Naive B cell (primary cell): ENCODE measurements around the gene CCDC14. TPM values are rescaled to one million over a fixed set of nuclear protein-coding genes. Genes with fewer than 3 reads are reported as not detected.
"Not testable (repeated sequence)": the region's sequence is repeated elsewhere in the genome, so short reads cannot be mapped to it uniquely, and the experiment has no call there.

Experiments
- ATAC-seq, 2 donors: fragments of 150-1000 bp; cut with Tn5 transposase; 2 replicates each; pipeline ENCODE4 v1.10.0; 2021; ENCODE audit warnings: low read depth in 2 of 2, mild to moderate bottlenecking in 2 of 2, moderate library complexity in 2 of 2
- DNase-seq: peaks from one replicate; pipeline ENCODE4 v3.0.0; 2022
- H3K27ac Mint-ChIP-seq, 6 donors: one replicate each; pipeline ENCODE4 v1.8.0; 2020 to 2022; ENCODE audit warnings: mild to moderate bottlenecking in 6 of 6, mixed read lengths in 6 of 6, moderate library complexity in 5 of 6, inconsistent platforms in 2 of 6
- H3K27me3 Mint-ChIP-seq, 3 donors: one replicate each; pipeline ENCODE4 v1.8.0; 2021 to 2022; ENCODE audit warnings: mixed read lengths in 3 of 3, mild to moderate bottlenecking in 1 of 3
- H3K36me3 Mint-ChIP-seq, 2 donors: one replicate each; pipeline ENCODE4 v1.8.0; 2020 to 2022; ENCODE audit warnings: mixed read lengths in 2 of 2, inconsistent platforms in 1 of 2, mild to moderate bottlenecking in 1 of 2
- H3K4me1 Mint-ChIP-seq, 3 donors: one replicate each; pipeline ENCODE4 v1.8.0; 2020 to 2022; ENCODE audit warnings: mixed read lengths in 3 of 3, inconsistent platforms in 1 of 3, mild to moderate bottlenecking in 1 of 3, moderate library complexity in 1 of 3
- H3K4me3 Mint-ChIP-seq, 8 donors: one replicate each; pipeline ENCODE4 v1.8.0; 2020 to 2022; ENCODE audit warnings: mild to moderate bottlenecking in 8 of 8, mixed read lengths in 8 of 8, moderate library complexity in 8 of 8, inconsistent platforms in 2 of 8
- H3K9me3 Mint-ChIP-seq, 7 donors: one replicate each; pipeline ENCODE4 v1.8.0; 2020 to 2022; ENCODE audit warnings: mixed read lengths in 7 of 7, mild to moderate bottlenecking in 5 of 7, inconsistent platforms in 2 of 7, moderate library complexity in 1 of 7
- polyA plus RNA-seq, 6 donors: library from polyadenylated mRNA; unstranded; fragments of 300-500 nt; fragmentation: Illumina TruSeq; gene quantifications; one replicate each; pipeline ENCODE4 v1.2.3, GENCODE V29; 2021; ENCODE audit warnings: low read depth in 6 of 6

CCDC14 gene
- polyA plus RNA-seq, 6 donors from 2014 or later: 4.0 to 25.8 (median 8.0) TPM

DNA sequence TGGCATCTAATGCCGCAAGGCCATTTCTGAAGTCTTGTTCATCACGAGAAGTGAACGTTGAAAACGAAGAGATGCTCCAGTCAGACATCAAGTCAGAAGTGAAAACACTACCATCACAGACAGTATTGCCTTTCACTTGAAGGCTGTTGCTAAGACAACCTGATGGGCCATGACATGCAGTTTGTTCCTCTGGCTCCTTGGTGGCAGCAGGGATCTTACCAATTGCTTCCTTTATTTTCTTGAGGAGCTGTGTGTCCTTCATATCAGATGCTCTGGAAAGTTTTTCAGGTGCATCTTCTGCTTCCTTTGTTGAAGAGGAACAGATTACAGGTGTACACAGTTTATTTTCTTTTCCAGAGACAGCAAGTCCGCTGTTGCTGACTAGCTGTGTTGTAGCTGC, 46.2 kb downstream of the CCDC14 start:
- no peak for DNase-seq
- Mint-ChIP-seq H3K4me1 (no peaks in the 10 kb centered on the region), H3K4me3 (no peak overlapping the region), H3K9me3 (peaks cover 0 to 4% (median 2%) of the 10 kb centered on the region in 7 donors), H3K27me3 (no peaks in the 10 kb centered on the region), H3K27ac (no peak overlapping the region), H3K36me3 (peaks cover 5% of the 10 kb centered on the region in 2 donors)
- ATAC-seq: no peak

GRCh38 chr3:123909785-123910184, 51.2 kb downstream of the CCDC14 start:
- peaks cover 0 to 5% of the 10 kb centered on the region in 2 donors for H3K36me3 Mint-ChIP-seq
- DNase-seq (no peak), ATAC-seq (no peak)
- H3K27me3 Mint-ChIP-seq: no peaks in the 10 kb centered on the region
- no peak overlapping the region for H3K4me3 Mint-ChIP-seq
- H3K9me3 Mint-ChIP-seq: peaks cover 0 to 2% (median 0%) of the 10 kb centered on the region in 7 donors
- H3K4me1 Mint-ChIP-seq: no peaks in the 10 kb centered on the region
- H3K27ac Mint-ChIP-seq: no peak overlapping the region

- DNase-seq (no peak), ATAC-seq (no peak)
- H3K36me3 Mint-ChIP-seq: no peaks in the 10 kb centered on the region
- H3K27me3 Mint-ChIP-seq: no peaks in the 10 kb centered on the region
- H3K4me3 Mint-ChIP-seq: no peak overlapping the region
- H3K9me3 Mint-ChIP-seq: peaks cover 0 to 2% (median 0%) of the 10 kb centered on the region in 7 donors
- no peaks in the 10 kb centered on the region for H3K4me1 Mint-ChIP-seq
- no peak overlapping the region for H3K27ac Mint-ChIP-seq
These were observed 53.3 kb downstream of the CCDC14 start for GRCh38 chr3:123907720-123908119.

DNA sequence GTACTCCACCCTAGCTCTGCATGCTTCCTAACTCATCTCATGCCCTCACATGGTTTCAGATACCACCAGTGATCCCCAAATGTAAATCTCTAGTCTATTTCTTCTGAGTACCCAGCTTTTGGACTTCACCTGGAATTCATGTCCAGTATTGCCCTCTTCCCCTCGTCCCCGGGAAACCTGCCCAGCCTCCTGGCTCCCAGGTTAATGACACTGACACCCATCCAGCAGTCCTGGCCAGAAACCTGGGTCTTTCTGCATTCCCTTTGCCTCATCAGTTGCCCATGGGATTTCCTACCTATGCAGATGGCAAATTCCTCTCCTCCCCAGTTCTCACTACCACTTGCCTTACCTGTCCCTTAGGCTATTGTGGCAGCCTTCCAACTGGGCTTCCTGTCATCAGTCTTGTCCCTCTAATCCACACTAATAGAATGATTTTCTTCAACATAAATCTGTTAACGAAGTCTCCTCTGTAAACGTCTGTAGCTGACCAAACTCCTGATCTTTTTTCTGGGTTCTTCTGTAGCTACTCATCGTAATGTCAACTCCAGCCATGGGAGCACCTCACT, 61.6 kb downstream of the CCDC14 start:
- peaks cover 0 to 7% (median 0%) of the 10 kb centered on the region in 3 donors for H3K4me1 Mint-ChIP-seq
- H3K36me3 Mint-ChIP-seq: no peaks in the 10 kb centered on the region
- no peak for ATAC-seq
- H3K9me3 Mint-ChIP-seq: peaks cover 0 to 4% (median 0%) of the 10 kb centered on the region in 7 donors
- no peak overlapping the region for H3K4me3 Mint-ChIP-seq
- H3K27ac Mint-ChIP-seq: peak overlapping the region in 1 of 6 donors; percentile 12
- DNase-seq: no peak
- peaks cover 0 to 6% (median 0%) of the 10 kb centered on the region in 3 donors for H3K27me3 Mint-ChIP-seq

- Mint-ChIP-seq H3K9me3 (peaks cover 11 to 54% (median 21%) of the 10 kb centered on the region in 7 donors), H3K27me3 (peaks cover 0 to 6% (median 4%) of the 10 kb centered on the region in 3 donors)
- DNase-seq: no peak
These were observed 68.0 kb downstream of the CCDC14 start for GRCh38 chr3:123893012-123893411.

GRCh38 chr3:123892195-123892594, 68.8 kb downstream of the CCDC14 start:
- H3K4me3 Mint-ChIP-seq: no peak overlapping the region
- H3K4me1 Mint-ChIP-seq: peaks cover 0 to 7% (median 0%) of the 10 kb centered on the region in 3 donors
- H3K9me3 Mint-ChIP-seq: peaks cover 11 to 54% (median 21%) of the 10 kb centered on the region in 7 donors
- H3K27ac Mint-ChIP-seq: no peak overlapping the region
- DNase-seq (no peak), ATAC-seq (no peak)
- peaks cover 10 to 19% of the 10 kb centered on the region in 2 donors for H3K36me3 Mint-ChIP-seq
- H3K27me3 Mint-ChIP-seq: peaks cover 0 to 6% (median 4%) of the 10 kb centered on the region in 3 donors

More at GRCh38 chr3:123893012-123893411, 68.0 kb downstream of the CCDC14 start:
- Mint-ChIP-seq H3K36me3 (peaks cover 10 to 19% of the 10 kb centered on the region in 2 donors), H3K4me1 (peaks cover 0 to 7% (median 0%) of the 10 kb centered on the region in 3 donors), H3K27ac (no peak overlapping the region), H3K4me3 (no peak overlapping the region)
- no peak for ATAC-seq

DNA sequence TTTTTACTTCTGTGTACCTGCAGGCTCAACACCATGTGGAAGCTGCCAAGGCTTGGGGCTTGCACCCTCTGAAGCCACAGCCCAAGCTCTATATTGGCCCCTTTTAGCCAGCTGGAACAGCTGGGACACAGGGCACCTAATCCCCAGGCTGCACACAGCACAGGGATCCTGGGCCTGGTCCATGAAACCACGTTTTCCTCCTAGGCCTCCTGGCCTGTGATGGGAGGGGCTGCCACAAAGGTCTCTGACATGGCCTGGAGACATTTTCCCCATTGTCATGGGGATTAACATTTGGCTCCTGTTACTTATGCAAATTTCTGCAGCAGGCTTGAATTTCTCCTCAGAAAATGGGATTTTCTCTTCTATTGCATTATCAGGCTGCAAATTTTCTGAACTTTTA, 70.0 kb downstream of the CCDC14 start:
- peaks cover 10 to 19% of the 10 kb centered on the region in 2 donors for H3K36me3 Mint-ChIP-seq
- peaks cover 11 to 54% (median 21%) of the 10 kb centered on the region in 7 donors for H3K9me3 Mint-ChIP-seq
- not testable (repeated sequence) for ATAC-seq

DNA sequence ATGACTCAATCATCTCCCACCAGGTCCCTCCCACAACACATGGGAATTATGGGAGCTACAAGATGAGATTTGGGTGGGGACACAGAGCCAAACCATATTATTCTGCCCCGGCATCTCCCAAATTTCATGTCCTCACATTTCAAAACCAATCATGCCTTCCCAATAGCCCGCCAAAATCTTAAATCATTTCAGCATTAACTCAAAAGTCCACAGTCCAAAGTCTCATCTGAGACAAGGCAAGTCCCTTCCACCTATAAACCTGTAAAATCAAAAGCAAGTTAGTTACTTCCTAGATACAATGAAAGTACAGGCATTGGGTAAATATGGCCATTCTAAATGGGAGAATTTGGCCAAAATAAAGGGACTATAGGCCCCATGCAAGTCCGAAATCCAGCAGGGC, 70.9 kb downstream of the CCDC14 start:
- Mint-ChIP-seq H3K9me3 (peaks cover 11 to 54% (median 21%) of the 10 kb centered on the region in 7 donors), H3K36me3 (peaks cover 10 to 19% of the 10 kb centered on the region in 2 donors), H3K27me3 (peaks cover 10 to 17% (median 16%) of the 10 kb centered on the region in 3 donors)
- H3K27ac Mint-ChIP-seq, ATAC-seq, H3K4me1 Mint-ChIP-seq, H3K4me3 Mint-ChIP-seq, DNase-seq: not testable (repeated sequence)

More for the DNA sequence above, 70.0 kb downstream of the CCDC14 start:
- H3K27ac Mint-ChIP-seq, DNase-seq, H3K4me1 Mint-ChIP-seq, H3K4me3 Mint-ChIP-seq: not testable (repeated sequence)
- H3K27me3 Mint-ChIP-seq: peaks cover 6 to 12% (median 10%) of the 10 kb centered on the region in 3 donors

GRCh38 chr3:123884993-123885392, 76.0 kb downstream of the CCDC14 start:
- ATAC-seq (no peak), DNase-seq (no peak)
- Mint-ChIP-seq H3K4me3 (peak overlapping the region in 3 of 8 donors; percentile 23 to 87 (median 50)), H3K36me3 (no peaks in the 10 kb centered on the region), H3K4me1 (peaks cover 7 to 17% (median 15%) of the 10 kb centered on the region in 3 donors), H3K9me3 (peaks cover 0 to 6% (median under 1%) of the 10 kb centered on the region in 7 donors), H3K27me3 (peaks cover 28 to 40% (median 35%) of the 10 kb centered on the region in 3 donors), H3K27ac (no peak overlapping the region)

- H3K4me3 Mint-ChIP-seq: peak within 1 kb of the TSS; percentile 64 to 95 (median 84)
These were observed 76.7 kb downstream of the CCDC14 start, which contains the start of gene MYLK for GRCh38 chr3:123884203-123884831. TSS of gene MYLK (minus strand) at chr3:123884332. CDS start at chr3:123793841, 90,491 bp downstream.

DNA sequence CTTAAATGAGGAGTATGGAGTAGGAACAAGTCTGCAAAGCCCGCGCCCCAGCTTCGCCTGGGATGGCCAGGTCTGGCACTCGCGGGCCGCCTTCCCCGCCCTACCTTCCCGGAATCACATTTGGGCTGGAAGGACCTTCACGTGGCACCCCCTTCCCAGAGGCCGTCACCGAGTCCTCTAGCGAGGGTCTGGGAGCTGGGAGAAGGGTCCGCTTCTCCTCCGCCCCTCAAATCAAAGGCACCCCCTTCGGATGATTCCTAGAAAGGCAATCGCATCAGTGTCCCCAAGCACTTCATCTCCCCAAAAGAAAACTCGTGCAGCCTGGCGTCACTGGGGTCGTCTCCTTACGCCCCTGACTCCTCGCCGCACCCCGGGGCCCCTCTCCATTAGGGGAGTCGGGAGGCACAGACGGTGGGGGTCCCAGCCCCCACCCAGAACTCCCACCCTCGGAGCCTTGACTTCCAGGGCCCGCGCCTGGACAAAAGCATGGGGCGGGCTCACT, 77.3 kb downstream of the CCDC14 start:
- no peak for ATAC-seq
- Mint-ChIP-seq H3K27me3 (peaks cover 25 to 40% (median 34%) of the 10 kb centered on the region in 3 donors), H3K27ac (peak overlapping the region in 1 of 6 donors; percentile 32), H3K36me3 (no peaks in the 10 kb centered on the region), H3K9me3 (peaks cover 0 to under 1% (median 0%) of the 10 kb centered on the region in 7 donors), H3K4me3 (peak overlapping the region; percentile 63 to 87 (median 68)), H3K4me1 (peaks cover 7 to 17% (median 15%) of the 10 kb centered on the region in 3 donors)
- no peak for DNase-seq

More at GRCh38 chr3:123884203-123884831, 76.7 kb downstream of the CCDC14 start, which contains the start of gene MYLK:
- ATAC-seq: peak; percentile 67 to 77
- peaks cover 0 to 4% (median 0%) of the 10 kb centered on the region in 7 donors for H3K9me3 Mint-ChIP-seq
- H3K36me3 Mint-ChIP-seq: no peaks in the 10 kb centered on the region
- peaks cover 28 to 40% (median 34%) of the 10 kb centered on the region in 3 donors for H3K27me3 Mint-ChIP-seq
- H3K4me1 Mint-ChIP-seq: peaks cover 7 to 17% (median 15%) of the 10 kb centered on the region in 3 donors
- peak within 1 kb of the TSS in 1 of 6 donors; percentile 91 for H3K27ac Mint-ChIP-seq
- DNase-seq: peak; percentile 40

DNA sequence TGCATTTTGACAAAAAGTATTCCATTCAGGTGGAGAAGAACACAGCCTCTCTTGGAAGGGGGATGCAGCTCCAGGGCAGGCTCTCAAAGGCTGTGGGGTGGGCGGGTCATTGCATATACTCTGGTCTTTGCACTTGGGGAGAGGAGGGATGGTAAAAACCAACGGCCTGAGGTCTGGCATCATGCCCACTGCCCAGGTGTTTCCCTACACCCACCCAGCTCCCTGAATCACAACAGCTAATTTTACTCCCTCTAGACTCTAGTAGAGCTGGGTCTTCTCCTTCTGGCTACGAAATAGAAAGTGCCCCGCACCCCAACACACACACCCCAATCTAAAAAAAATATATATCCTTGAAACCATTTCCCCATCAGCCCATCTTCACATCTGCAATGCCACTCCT, 77.9 kb downstream of the CCDC14 start:
- peaks cover 7 to 17% (median 15%) of the 10 kb centered on the region in 3 donors for H3K4me1 Mint-ChIP-seq
- no peak overlapping the region for H3K27ac Mint-ChIP-seq
- no peaks in the 10 kb centered on the region for H3K36me3 Mint-ChIP-seq
- no peak for DNase-seq
- peaks cover 22 to 40% (median 34%) of the 10 kb centered on the region in 3 donors for H3K27me3 Mint-ChIP-seq
- no peak for ATAC-seq
- no peaks in the 10 kb centered on the region for H3K9me3 Mint-ChIP-seq
- peak overlapping the region; percentile 63 to 87 (median 68) for H3K4me3 Mint-ChIP-seq

- Mint-ChIP-seq H3K4me1 (peaks cover 7 to 17% (median 15%) of the 10 kb centered on the region in 3 donors), H3K4me3 (peak overlapping the region in 1 of 8 donors; percentile 35)
- no peak for DNase-seq
These were observed 79.3 kb downstream of the CCDC14 start for GRCh38 chr3:123881771-123882170.

More at GRCh38 chr3:123881771-123882170, 79.3 kb downstream of the CCDC14 start:
- no peak for ATAC-seq
- no peak overlapping the region for H3K27ac Mint-ChIP-seq
- H3K36me3 Mint-ChIP-seq: no peaks in the 10 kb centered on the region
- peaks cover 22 to 40% (median 34%) of the 10 kb centered on the region in 3 donors for H3K27me3 Mint-ChIP-seq
- H3K9me3 Mint-ChIP-seq: no peaks in the 10 kb centered on the region
